ENCODE measurements around the gene DPY19L3.
"Not testable (repeated sequence)": the region's sequence is repeated elsewhere in the genome, so short reads cannot be mapped to it uniquely, and the experiment has no call there.

Gene DPY19L3

GRCh38 chr19:32396046-32396652 lies 9.4 kb upstream of the DPY19L3 start:
- no peak for DNase-seq (ENCODE audit: low read depth)

GRCh38 chr19:32397671-32398101 lies 7.9 kb upstream of the DPY19L3 start:
- no peak for DNase-seq (ENCODE audit: low read depth)

GRCh38 chr19:32401992-32402391 lies 3.6 kb upstream of the DPY19L3 start:
- DNase-seq (ENCODE audit: low read depth): no peak

GRCh38 chr19:32403291-32403995 lies 2.1 kb upstream of the DPY19L3 start:
- DNase-seq (ENCODE audit: low read depth): no peak

- DNase-seq (ENCODE audit: low read depth): no peak
Measured at GRCh38 chr19:32404213-32404932, 1.2 kb upstream of the DPY19L3 start.

GRCh38 chr19:32404933-32405430 lies 588 bp upstream of the DPY19L3 start:
- DNase-seq (ENCODE audit: low read depth): no peak

GRCh38 chr19:32406161-32407003 lies 812 bp downstream of the DPY19L3 start:
- DNase-seq (ENCODE audit: low read depth): no peak

- DNase-seq (ENCODE audit: low read depth): no peak
Measured at GRCh38 chr19:32407004-32407992, 1.7 kb downstream of the DPY19L3 start.

GRCh38 chr19:32415246-32415645 lies 9.7 kb downstream of the DPY19L3 start:
- no peak for DNase-seq (ENCODE audit: low read depth)

GRCh38 chr19:32415669-32416068 lies 10.1 kb downstream of the DPY19L3 start:
- DNase-seq (ENCODE audit: low read depth): no peak

GRCh38 chr19:32416749-32417456 lies 11.3 kb downstream of the DPY19L3 start:
- DNase-seq (ENCODE audit: low read depth): no peak

GRCh38 chr19:32418155-32418554 lies 12.6 kb downstream of the DPY19L3 start:
- no peak for DNase-seq (ENCODE audit: low read depth)

- DNase-seq (ENCODE audit: low read depth): no peak
Measured at GRCh38 chr19:32421589-32422361, 16.2 kb downstream of the DPY19L3 start.

- no peak for DNase-seq (ENCODE audit: low read depth)
Measured at GRCh38 chr19:32422435-32422834, 16.9 kb downstream of the DPY19L3 start.

- DNase-seq (ENCODE audit: low read depth): not testable (repeated sequence)
Measured at GRCh38 chr19:32423944-32424343, 18.4 kb downstream of the DPY19L3 start.

- DNase-seq (ENCODE audit: low read depth): no peak
Measured at GRCh38 chr19:32427536-32427935, 22.0 kb downstream of the DPY19L3 start.

GRCh38 chr19:32436692-32437091 lies 31.1 kb downstream of the DPY19L3 start:
- DNase-seq (ENCODE audit: low read depth): no peak

GRCh38 chr19:32437096-32437495 lies 31.5 kb downstream of the DPY19L3 start:
- no peak for DNase-seq (ENCODE audit: low read depth)

- no peak for DNase-seq (ENCODE audit: low read depth)
Measured at GRCh38 chr19:32438751-32439150, 33.2 kb downstream of the DPY19L3 start.
